T-helper 17 cell (primary cell): ENCODE measurements around the gene ZNF423. TPM values are rescaled to one million over a fixed set of nuclear protein-coding genes. Genes with fewer than 3 reads are reported as not detected.
"Not testable (repeated sequence)": the region's sequence is repeated elsewhere in the genome, so short reads cannot be mapped to it uniquely, and the experiment has no call there.

Experiments
- ATAC-seq: fragments of 150-1000 bp; cut with Tn5 transposase; 2 replicates; pipeline ENCODE4 v1.10.0; 2021; ENCODE audit warnings: mild to moderate bottlenecking, moderate library complexity
- DNase-seq, 3 donors: peaks; one replicate each; pipeline versions ENCODE4 v3.0.0 to v3.0.0-alpha.2; 2020 to 2021
- H3K9me3 ChIP-seq: one replicate; pipeline ENCODE4 v1.7.0; 2013; ENCODE audit warnings: low read length, mild to moderate bottlenecking; ENCODE audit not compliant: control insufficient read depth, poor library complexity, severe bottlenecking
- H3K27ac Mint-ChIP-seq: one replicate; pipeline ENCODE4 v1.8.0; 2022; ENCODE audit warnings: mild to moderate bottlenecking, moderate library complexity, mixed read lengths
- H3K27me3 Mint-ChIP-seq: one replicate; pipeline ENCODE4 v1.8.0; 2022; ENCODE audit warnings: mixed read lengths
- H3K36me3 Mint-ChIP-seq: one replicate; pipeline ENCODE4 v1.8.0; 2022; ENCODE audit warnings: low read depth, mixed read lengths
- H3K4me1 Mint-ChIP-seq: one replicate; pipeline ENCODE4 v1.8.0; 2022; ENCODE audit warnings: mild to moderate bottlenecking, mixed read lengths
- H3K4me3 Mint-ChIP-seq: one replicate; pipeline ENCODE4 v1.8.0; 2022; ENCODE audit warnings: mild to moderate bottlenecking, moderate library complexity, mixed read lengths
- total RNA-seq, 4 donors: library from RNA in 2 of 4; stranded (reverse) in 2 of 4; gene quantifications; one replicate each; pipeline ENCODE4 v1.2.3 and lab custom pipeline; 2022 to 2026

The ZNF423 gene
- total RNA-seq, 2 donors from 2014 or later: not detected

DNA sequence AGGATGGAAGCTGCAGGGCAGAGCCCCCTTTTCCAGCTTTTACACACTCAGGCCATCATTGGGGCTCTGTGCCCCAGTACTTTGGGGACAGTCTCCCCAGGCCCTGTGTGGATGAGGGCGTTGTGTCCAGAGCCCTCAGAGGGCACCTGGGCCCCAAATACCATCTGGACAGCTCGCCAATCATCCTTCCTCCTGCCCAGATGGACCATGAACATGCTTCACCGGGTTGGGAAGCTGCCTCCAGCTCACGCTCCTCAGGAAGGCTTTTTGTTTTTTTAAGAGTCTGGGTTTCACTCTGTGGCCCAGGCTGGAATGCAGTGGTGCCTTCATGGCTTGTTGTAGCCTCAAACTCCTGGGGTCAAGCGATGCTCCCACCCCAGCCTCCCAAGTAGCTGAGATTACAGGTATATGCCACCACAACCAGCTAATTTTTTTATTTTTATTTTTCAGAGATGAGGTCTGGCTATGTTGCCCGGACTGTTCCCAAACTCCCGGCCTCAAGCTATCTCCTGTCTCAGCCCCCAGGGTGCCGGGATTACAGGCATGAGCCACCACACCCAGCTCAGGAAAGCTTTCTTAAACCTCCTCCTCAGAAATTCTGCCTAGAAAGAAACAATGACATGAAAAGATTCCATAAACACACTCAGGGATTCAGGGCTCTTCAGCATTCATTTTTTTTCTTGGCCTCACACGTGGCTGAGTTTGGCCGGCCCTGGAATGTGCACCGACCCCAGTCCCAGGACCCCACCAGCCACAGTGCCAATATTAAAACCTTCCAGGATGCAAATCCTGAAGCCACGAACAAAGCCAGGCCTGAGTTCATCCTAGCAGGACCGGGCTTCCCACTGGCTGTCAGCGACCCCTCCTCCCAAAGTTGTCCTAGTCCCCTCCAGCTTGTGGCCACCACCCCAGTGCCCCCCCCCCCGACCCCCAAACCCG is 27.4 kb upstream of the ZNF423 start:
- DNase-seq: no peak
- peaks cover 72% of the 10 kb centered on the region for H3K27me3 Mint-ChIP-seq
- H3K4me3 Mint-ChIP-seq: no peak overlapping the region
- no peaks in the 10 kb centered on the region for H3K9me3 ChIP-seq
- H3K36me3 Mint-ChIP-seq: peaks cover 2% of the 10 kb centered on the region
- ATAC-seq: no peak
- H3K4me1 Mint-ChIP-seq: peaks cover 3% of the 10 kb centered on the region
- H3K27ac Mint-ChIP-seq: no peak overlapping the region

DNA sequence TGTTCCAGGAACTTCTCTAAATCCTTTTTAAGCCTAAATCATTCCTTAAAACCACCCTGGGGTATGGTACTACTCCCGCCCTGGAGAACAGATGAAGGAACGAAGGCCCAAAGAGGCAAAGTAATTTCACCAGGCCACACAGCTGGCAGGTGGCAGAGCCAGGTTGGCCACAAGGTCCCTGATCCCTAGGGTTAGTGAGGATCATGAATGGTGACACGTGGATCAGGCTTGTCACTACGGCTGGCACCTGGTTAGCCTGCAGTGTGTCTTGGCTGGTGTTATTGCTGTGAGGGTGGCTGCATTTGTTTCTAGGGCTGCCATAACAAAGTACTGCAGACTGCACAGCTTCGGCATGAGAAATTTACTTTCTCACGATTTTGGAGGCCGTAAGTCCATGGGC is 26.0 kb upstream of the ZNF423 start:
- H3K36me3 Mint-ChIP-seq: peaks cover 2% of the 10 kb centered on the region
- no peak overlapping the region for H3K4me3 Mint-ChIP-seq
- H3K9me3 ChIP-seq: no peaks in the 10 kb centered on the region
- peaks cover 3% of the 10 kb centered on the region for H3K4me1 Mint-ChIP-seq
- no peak overlapping the region for H3K27ac Mint-ChIP-seq
- DNase-seq (no peak), ATAC-seq (no peak)
- H3K27me3 Mint-ChIP-seq: peaks cover 73% of the 10 kb centered on the region

GRCh38 chr16:49878540-49878939 is 22.6 kb upstream of the ZNF423 start:
- peaks cover 76% of the 10 kb centered on the region for H3K27me3 Mint-ChIP-seq

DNA sequence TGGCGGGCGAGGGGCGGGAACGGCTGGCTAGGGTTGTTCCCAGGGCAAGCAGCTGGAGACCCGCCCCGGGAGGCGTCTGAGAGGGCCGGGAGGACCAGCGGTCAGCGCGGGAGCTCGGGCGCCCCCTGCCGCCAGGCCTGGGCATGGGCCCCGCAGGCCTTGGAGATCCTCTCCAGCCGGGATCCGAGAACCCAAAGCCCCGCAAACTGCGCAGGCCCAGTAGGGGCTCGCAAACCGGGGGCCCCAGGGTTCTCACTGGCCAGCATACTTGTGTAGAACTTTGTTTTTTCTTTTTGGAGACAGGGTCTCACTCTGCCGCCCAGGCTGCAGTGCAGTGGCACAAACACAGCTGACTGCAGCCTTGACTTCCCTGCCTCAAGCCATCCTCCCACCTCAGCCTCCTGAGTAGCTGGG is 20.8 kb upstream of the ZNF423 start:
- Mint-ChIP-seq H3K27me3 (peaks cover 70% of the 10 kb centered on the region), H3K4me1 (peaks cover 4% of the 10 kb centered on the region), H3K4me3 (no peak overlapping the region), H3K36me3 (no peaks in the 10 kb centered on the region), H3K27ac (no peak overlapping the region)
- H3K9me3 ChIP-seq: no peaks in the 10 kb centered on the region
- DNase-seq (no peak), ATAC-seq (peak; percentile 40)

More at GRCh38 chr16:49878540-49878939, 22.6 kb upstream of the ZNF423 start:
- H3K4me1 Mint-ChIP-seq, H3K27ac Mint-ChIP-seq, H3K9me3 ChIP-seq, DNase-seq, H3K36me3 Mint-ChIP-seq, H3K4me3 Mint-ChIP-seq, ATAC-seq: not testable (repeated sequence)

DNA sequence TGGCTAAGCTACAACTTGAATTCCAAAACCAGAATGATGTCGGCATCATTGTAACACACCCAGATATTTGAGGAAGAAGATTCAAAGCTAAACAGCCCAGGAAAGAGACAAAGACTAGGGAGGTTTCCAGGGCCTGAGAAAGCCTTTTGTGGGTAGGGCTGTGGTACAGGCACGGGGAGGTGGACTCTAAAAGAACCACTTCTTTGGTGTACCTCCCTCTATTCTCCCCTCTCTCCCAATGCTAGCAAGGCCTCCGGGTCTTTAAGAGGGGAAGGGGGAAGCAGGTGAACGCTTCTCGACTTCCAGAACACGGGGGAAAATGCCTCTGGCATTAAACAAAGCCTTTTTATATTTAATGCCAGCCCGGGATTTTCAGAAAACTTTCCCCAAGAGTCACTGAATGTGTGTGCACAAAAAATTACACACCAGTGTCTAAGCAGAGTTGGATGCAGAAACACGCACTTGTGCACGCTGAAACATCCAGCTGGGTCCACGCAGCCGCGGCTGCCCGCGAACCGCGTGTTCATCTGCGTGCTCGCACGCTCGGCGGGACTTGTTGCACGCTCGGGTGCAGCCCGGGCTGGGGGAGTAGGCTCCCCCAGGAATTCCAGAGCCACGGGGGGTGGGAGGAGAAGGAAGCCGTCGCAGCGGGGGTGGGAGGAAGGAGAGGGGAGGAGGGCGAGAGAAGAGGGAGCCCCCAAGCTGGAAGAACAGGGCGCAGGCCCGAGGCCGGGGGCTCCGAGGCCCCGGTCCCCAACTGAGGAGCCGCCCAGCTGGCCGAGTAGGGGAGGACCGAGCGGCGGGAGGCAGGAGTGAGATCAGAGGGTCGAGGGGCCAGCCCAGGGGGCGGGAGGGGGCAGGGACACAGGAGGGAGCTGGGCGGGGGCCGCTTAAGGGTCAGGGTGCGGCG is 20.1 kb upstream of the ZNF423 start:
- no peak for ATAC-seq

GRCh38 chr16:49874613-49875237 is 18.8 kb upstream of the ZNF423 start:
- no peak for ATAC-seq
- H3K27me3 Mint-ChIP-seq: peaks cover 54% of the 10 kb centered on the region

More for the DNA sequence above, 20.1 kb upstream of the ZNF423 start:
- no peak for DNase-seq
- peaks cover 4% of the 10 kb centered on the region for H3K4me1 Mint-ChIP-seq
- H3K9me3 ChIP-seq: no peaks in the 10 kb centered on the region
- no peak overlapping the region for H3K4me3 Mint-ChIP-seq
- H3K36me3 Mint-ChIP-seq: no peaks in the 10 kb centered on the region
- H3K27ac Mint-ChIP-seq: no peak overlapping the region
- peaks cover 66% of the 10 kb centered on the region for H3K27me3 Mint-ChIP-seq

DNA sequence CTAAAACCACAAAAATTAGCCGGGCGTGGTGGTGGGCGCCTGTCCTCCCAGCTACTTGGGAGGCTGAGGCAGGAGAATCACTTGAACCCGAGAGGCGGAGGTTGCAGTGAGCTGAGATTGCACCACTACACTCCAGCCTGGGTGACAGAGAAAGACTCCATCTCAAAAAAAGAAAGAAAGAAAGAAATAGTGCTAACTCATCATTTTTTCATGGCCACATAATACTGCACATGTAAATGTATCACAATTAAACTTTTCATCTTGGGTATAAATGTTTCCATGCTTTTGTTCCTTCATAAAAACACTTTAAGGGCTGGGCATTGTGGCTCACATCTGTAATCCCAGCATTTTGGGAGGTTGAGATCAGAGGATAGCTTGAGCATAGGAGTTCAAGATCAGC is 15.9 kb upstream of the ZNF423 start:
- not testable (repeated sequence) for H3K27ac Mint-ChIP-seq, ATAC-seq, H3K36me3 Mint-ChIP-seq, H3K4me1 Mint-ChIP-seq, DNase-seq, H3K9me3 ChIP-seq, H3K4me3 Mint-ChIP-seq
- peaks cover 45% of the 10 kb centered on the region for H3K27me3 Mint-ChIP-seq

More at GRCh38 chr16:49874613-49875237, 18.8 kb upstream of the ZNF423 start:
- Mint-ChIP-seq H3K27ac (no peak overlapping the region), H3K36me3 (no peaks in the 10 kb centered on the region), H3K4me3 (no peak overlapping the region), H3K4me1 (peaks cover 4% of the 10 kb centered on the region)
- H3K9me3 ChIP-seq: no peaks in the 10 kb centered on the region
- no peak for DNase-seq

DNA sequence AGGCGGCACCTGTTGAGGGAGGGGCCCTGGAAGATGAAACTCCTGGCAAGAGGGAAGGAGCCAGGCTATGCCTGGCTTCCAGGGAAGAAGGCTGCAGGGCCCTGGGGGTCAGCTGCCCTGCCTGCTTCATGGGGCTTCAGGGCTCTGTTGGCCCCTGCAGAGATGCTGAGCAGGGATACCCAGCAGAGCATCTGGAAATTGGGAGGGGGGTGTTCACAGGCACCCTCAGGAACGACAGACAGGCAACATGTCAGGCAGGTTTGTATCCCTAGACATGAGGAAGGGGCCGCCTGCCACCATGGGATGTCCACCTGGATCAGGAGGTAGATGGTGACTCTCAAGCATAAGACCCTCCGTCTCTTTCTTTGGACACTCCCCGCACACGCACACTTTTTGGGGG is 13.8 kb upstream of the ZNF423 start:
- Mint-ChIP-seq H3K4me1 (peaks cover 4% of the 10 kb centered on the region), H3K27ac (no peak overlapping the region), H3K4me3 (no peak overlapping the region), H3K27me3 (peaks cover 31% of the 10 kb centered on the region), H3K36me3 (no peaks in the 10 kb centered on the region)
- DNase-seq (no peak), ATAC-seq (no peak)
- no peaks in the 10 kb centered on the region for H3K9me3 ChIP-seq

DNA sequence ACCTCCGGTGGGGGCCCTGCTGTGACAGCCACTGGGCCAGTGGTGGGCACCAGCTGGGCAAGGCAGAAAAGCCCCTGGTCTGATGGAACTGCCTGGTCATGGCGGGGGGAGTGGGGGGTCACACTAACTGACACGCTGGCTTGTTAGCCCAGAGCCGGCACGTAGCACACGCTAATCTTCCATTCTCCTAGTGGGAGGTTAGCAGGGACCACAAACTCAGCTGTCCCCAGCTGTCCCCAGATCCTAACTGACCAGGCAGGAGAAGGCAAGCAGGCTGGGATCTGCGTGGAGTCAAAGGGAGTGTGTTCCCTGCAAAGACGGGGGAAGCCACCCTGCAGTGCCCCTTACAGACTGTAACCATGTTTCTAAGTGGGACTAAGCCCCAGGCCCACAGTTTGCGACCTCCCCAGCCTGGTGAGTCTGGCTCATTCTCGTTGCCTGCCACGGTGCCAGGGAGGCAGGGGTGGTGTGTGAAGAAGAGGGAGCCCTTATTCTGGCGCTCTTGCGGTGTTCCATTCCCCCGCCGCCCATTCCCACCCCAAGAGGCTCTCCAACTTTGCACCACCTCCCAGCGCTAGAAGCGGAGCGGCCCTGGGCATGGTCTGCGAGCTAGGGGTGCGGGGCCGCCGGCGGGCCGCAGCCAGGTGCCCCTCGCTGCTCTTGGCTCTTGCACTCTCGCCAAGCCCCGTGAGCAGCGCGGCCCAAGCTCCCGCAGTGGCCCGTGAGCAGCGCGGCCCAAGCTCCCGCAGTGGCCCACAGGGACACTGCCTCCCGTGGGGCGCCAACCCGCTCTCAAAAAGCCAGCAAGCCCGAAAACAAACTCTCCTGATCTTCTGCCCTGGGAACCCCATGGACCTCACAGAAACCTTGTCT is 12.1 kb upstream of the ZNF423 start:
- Mint-ChIP-seq H3K27ac (no peak overlapping the region), H3K27me3 (peaks cover 19% of the 10 kb centered on the region), H3K36me3 (no peaks in the 10 kb centered on the region), H3K4me3 (no peak overlapping the region), H3K4me1 (peaks cover 1% of the 10 kb centered on the region)
- no peak for DNase-seq
- no peak for ATAC-seq
- H3K9me3 ChIP-seq: no peaks in the 10 kb centered on the region

DNA sequence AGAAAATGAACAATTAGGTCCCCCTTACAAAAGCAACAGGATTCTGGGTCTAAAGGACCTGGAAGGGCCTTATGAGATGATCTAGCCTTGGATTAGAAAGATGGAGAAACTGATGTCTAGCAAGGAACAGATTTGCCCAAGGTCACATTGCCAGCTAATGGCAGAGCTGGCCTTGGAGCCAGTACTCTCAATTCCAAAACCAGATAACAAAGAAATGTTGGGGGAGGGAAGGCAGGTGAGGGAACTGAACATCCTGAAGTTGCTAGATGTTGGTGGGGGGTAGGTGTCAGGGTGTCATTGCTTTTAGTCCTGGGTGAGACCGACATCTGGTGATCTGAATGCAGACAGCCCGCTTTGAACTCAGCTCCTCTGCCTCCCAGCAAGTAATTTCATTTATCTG is 11.3 kb upstream of the ZNF423 start:
- no peak overlapping the region for H3K27ac Mint-ChIP-seq
- H3K4me1 Mint-ChIP-seq: no peaks in the 10 kb centered on the region
- H3K27me3 Mint-ChIP-seq: peaks cover 18% of the 10 kb centered on the region
- no peaks in the 10 kb centered on the region for H3K9me3 ChIP-seq
- no peak for ATAC-seq
- DNase-seq: no peak
- H3K36me3 Mint-ChIP-seq: no peaks in the 10 kb centered on the region
- H3K4me3 Mint-ChIP-seq: no peak overlapping the region

GRCh38 chr16:49866595-49867071 is 10.7 kb upstream of the ZNF423 start:
- Mint-ChIP-seq H3K4me3 (no peak overlapping the region), H3K36me3 (no peaks in the 10 kb centered on the region), H3K27ac (no peak overlapping the region), H3K27me3 (peaks cover 18% of the 10 kb centered on the region), H3K4me1 (no peaks in the 10 kb centered on the region)
- no peaks in the 10 kb centered on the region for H3K9me3 ChIP-seq
- DNase-seq (no peak), ATAC-seq (no peak)

DNA sequence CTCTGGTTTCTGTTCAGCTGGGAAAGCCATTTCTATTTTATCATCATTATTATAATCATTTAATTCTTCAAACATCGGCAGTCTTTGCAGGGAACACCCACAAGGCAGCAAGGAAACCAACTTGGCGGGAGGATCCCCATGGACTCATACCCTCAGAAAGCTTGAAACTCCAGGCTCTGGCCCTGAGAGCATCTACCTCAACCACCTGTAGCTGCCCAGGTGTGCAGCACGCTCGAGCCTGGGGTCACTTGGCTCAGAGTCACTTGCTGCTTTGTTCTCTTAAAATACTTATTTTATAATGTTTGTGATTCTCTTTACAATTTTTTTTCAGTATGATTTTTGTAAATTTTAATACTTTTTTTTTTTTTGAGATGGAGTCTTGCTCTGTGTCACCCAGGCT is 6.8 kb upstream of the ZNF423 start:
- DNase-seq: no peak
- H3K9me3 ChIP-seq: no peaks in the 10 kb centered on the region
- Mint-ChIP-seq H3K4me1 (peaks cover 4% of the 10 kb centered on the region), H3K4me3 (no peak overlapping the region), H3K36me3 (no peaks in the 10 kb centered on the region), H3K27me3 (peaks cover 16% of the 10 kb centered on the region), H3K27ac (no peak overlapping the region)
- no peak for ATAC-seq
